Stimulated activated CD4-positive, alpha-beta T cell treated with anti-CD3 and anti-CD28 coated beads, Interleukin-1b, Interleukin-23, amount 100 ng/mL, for 4 hours (primary cell): ENCODE data around the gene NFKBIB.
"Not testable (repeated sequence)": the region's sequence is repeated elsewhere in the genome, so short reads cannot be mapped to it uniquely, and the experiment has no call there.

Experiments used
- DNase-seq, 2 donors: peaks; one replicate each; pipeline ENCODE4 v3.0.0-alpha.2; 2020; ENCODE audit warnings: low read depth in 2 of 2

Gene NFKBIB

DNA sequence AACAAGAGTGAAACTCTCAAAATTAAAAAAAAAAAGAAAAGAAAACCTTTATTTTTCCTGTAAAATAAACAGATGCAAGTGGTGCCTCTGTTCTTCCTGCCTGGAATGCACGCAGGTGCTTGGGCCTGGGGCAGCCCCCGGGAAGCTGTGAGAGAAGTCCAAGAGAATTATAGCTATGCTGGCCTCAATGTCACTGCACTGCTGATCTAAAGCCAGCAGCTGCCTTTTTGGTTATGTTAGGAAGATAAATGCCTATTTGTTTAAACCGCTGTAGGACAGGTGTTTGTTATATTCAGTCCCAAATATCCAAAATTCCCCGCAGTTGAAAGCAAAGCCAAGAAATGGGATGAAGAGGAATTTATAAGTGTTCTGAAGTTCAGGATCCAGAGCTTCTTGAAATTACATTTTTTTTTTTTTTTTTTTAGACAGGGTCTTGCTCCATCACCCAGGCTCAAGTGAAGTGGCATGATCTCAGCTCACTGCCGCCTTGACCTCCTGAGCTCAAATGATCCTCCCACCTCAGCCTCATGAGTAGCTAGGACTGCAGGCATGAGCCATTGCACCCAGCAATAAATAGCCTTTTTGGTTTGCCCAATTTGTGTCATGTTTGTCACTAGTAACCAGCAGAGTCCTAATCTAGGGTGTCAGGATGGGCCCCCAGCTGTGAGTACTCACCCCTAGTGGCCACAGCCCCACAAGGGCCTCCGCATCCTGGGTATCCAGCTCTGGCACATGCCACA lies 23.9 kb upstream of the NFKBIB start:
- no peak for DNase-seq

GRCh38 chr19:38877781-38878574 lies 21.8 kb upstream of the NFKBIB start, which contains the start of gene RINL:
Gene RINL, minus strand, starts transcription at chr19:38878275. Its CDS starts 1,533 bp downstream, at chr19:38876742.
- peak; percentile 54 to 58 for DNase-seq

- DNase-seq = no peak
Measured at GRCh38 chr19:38878575-38879399, 21.0 kb upstream of the NFKBIB start.

DNA sequence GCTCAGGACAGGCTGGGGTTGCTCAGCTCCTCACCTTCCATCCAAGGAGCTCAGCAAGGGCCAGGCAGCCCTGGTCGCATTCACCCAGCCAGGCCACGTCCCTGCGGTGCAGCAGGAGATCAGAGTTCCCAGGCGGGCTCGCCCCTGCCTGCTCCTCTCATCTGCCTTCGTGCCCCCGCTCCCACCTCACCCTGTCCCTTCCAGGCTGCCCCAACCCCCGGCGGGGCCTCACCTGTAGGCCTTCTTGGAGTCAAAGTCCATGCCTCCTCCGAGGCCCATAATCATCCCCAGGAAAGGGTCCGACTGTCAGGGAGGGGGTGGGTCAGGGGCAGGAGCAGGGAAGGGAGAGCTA lies 20.4 kb upstream of the NFKBIB start:
- DNase-seq = no peak

DNA sequence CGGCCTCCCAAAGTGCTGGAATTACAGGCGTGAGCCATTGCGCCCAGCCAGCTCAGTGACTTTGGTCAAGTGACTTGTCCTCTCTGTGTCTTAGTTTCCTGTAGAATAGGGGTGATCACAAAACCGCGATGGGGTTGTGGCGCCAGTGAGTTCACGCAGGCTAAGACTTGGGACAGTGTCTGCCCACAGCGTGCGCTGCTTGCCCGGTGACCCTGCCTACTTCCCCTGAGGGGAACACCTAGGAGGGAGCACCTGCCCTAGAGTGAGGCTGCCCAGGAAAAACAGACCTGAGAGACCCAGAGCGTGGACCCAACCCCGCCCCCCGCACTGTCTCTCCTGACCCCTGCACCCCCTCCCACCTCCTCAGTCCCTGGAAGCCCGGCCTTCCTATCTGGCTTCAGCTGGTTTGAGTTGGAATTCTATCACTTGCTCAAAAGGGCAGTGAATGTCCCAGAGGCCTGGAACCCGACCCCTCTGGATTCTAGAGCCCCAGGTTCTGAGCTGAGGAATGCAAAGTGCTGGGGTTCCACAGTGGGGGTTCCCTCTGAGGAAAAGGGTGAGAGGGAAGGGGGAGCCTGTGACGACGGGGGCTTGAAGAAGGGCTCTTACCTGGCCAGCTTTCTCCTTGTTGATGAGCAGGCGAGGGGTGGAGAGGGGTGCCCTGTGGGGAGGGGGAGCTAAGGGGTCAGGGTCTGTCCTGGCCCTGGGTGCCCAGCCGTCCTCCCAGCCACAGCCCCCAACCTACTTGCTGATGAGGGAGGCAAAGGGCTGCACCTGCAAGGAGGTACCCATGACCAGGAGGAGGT lies 19.5 kb upstream of the NFKBIB start:
- DNase-seq = no peak

- DNase-seq = no peak
Measured at GRCh38 chr19:38880882-38881609, 18.7 kb upstream of the NFKBIB start.

DNA sequence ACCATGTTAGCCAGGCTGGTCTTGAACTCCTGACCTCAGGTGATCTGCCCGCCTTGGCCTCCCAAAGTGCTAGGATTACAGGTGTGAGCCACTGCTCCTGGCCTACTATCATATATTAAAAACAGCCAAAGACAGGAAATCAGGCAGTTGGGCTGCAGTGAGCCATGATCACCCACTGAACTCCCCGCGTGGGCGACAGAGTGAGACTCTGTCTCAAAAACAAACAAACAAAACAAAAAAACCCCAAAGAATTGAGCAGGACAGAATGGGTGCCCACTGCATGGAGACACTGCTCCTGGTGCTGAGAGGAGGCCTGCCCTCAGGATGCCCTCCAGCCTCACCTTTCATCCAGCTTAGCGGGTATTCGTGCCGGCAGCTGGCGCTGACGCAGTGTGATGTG lies 16.5 kb upstream of the NFKBIB start:
- DNase-seq = no peak

DNA sequence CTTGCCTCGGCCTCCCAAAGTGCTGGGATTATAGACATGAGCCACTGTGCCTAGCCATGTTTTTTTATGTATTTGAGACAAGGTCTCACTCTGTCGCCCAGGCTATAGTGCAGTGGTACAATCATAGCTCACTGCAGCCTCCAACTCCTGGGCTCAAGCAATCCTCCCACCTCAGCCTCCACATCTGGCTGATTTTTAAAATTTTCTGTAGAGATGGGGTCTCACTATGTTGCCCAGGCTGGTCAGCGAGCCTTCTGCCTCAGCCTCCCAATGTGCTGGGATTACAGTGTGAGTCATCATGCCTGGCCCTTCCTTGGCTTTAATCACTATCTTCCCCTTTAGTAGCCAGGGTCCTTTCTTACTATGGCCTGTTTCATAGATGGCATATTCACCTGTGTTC lies 15.1 kb upstream of the NFKBIB start:
- DNase-seq = not testable (repeated sequence)

- DNase-seq = no peak
Measured at GRCh38 chr19:38888876-38889275, 10.9 kb upstream of the NFKBIB start.

DNA sequence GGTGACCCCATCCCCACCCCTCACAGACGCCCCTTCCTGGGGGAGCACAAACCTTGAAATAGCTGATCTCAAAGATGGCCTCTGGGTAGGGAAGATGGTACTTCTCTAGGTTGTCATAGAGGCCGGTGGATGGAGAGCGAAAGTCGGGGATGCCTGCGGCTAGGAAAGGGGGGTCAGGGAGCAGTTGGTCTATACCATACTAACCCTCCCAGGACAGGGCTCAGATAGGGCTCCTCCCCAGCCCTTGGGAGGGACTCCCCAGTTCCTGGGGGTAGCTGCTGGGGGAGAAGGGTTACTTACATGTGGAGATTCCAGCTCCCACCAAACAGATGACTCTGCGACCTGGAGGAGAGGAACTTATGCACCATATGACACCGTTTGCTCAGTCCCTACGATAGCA lies 10.0 kb upstream of the NFKBIB start:
- DNase-seq = no peak

DNA sequence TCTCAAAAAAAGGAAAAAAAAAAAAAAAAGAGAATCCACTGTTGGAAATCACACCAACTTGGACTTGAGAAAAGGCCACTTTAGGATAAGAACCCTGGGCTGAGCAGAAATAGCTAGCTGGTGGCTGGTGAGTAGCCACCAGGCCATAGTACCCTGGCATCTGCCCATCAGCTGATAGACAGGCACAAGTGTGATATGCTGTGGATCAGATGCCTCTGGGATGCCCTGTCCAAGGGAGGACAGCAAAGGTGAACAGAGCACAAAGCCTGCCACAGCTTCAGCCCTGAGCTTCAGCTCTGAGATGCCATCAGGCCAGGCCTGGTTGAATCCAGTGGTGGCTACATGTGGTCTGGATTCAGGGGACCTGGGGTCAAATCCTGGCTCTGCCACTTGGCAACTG lies 9.1 kb upstream of the NFKBIB start:
- DNase-seq = no peak

- no peak for DNase-seq
Measured at GRCh38 chr19:38891771-38892170, 8.0 kb upstream of the NFKBIB start.

DNA sequence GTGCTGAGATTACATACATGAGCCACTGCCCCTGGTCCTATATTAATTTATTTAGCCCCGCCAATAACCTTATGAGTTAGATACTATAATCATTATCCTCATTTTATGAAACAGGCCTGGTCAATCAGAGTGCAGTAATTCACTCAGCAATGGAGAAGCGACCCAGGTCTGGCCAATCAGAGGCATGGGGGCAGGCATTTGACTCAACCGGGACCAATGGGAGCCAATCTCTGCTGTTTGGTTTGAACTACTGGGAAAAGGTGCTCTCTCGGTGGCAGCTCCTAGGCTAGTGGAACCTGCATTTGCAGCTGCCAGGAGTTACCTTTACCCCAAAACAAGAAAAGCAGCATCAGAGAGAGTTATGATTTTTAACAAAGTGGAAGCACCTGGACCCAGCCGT lies 6.9 kb upstream of the NFKBIB start:
- no peak for DNase-seq

GRCh38 chr19:38893341-38893771 lies 6.4 kb upstream of the NFKBIB start:
- no peak for DNase-seq

GRCh38 chr19:38894968-38895367 lies 4.8 kb upstream of the NFKBIB start:
- DNase-seq = no peak

DNA sequence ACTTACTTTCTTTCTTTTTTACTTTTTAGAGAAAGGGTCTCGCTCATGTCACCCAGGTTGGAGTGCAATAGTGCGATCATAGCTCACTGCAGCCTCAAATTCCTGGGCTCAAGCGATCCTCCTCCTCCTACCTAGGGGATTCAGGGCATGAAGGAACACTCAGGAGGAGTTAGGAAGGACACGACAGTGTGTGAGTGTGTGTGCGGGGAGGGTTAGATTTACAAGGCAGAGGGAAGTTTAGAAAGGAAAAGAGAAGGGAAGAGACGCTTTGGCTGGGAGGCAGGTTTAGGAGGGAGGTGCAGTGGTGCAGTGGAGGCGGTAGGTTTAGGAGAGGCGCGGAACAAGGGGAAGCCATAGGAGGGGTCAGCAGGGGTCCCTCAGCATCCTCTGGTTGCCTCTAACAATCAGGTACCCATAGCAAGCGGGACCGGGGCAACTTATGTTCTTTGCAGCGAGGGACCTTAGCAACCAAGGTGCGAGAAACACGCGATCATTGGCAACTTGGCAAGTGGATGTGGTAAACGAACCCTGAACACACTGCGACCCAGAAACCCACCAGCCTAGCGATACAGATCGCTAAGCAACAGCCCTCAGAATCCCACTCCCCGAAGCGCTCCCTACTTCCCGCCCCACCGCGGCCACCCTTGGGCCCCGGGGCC lies 852 bp upstream of the NFKBIB start:
- no peak for DNase-seq

GRCh38 chr19:38900202-38900629 lies 447 bp downstream of the NFKBIB start:
- no peak for DNase-seq

- no peak for DNase-seq
Measured at GRCh38 chr19:38900743-38901190, 998 bp downstream of the NFKBIB start.

- DNase-seq = no peak
Measured at GRCh38 chr19:38901683-38902082, 1.9 kb downstream of the NFKBIB start.
